HG03045 (cell line): ENCODE data around the gene LRRC36.

Experiments used
- ATAC-seq: cut with Tn5 transposase; IDR thresholded peaks from one replicate; pipeline ENCODE4 v1.9.1; 2021; ENCODE audit warnings: mild to moderate bottlenecking, moderate library complexity; ENCODE audit not compliant: unreplicated experiment

LRRC36 gene

DNA sequence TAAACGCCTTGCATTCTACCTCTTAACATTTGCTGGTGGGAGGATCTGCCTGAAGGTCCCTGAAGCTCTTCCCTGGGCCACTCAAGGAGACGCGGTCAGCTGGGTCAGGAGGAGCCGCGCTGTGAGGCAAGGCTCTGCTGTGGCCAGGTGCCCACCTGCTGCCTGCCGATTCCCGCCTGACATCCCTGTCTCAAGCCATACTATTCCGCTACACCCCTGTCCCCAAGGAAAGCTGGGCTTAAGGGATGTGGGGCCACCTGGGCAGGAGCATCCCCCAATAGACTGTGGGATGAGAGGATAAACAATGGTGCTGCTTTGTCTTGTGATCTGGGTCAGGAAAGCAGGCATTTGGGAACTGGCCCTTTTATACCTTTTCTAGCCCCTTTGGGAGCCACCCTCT is 61.6 kb downstream of the LRRC36 start:
- ATAC-seq = no peak

DNA sequence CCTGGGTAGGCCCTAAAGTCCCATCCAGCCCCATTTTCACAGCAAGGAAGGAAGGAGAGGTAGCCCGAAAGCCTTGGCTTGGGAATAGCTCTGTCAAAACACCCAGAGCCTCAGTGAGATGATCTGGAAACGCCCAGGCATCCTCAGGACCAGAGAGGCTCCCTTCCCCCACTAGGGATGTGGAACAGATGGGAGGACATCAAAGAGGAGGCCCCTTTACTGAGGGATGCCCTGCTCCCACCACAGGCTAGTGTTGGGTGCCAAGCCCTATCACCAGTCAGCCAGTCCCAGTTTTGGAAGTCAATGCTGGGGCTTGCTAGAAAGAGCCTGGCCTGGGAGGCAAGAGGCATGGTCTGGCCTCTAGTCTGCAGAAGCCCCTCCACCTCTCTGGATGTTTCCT is 62.0 kb downstream of the LRRC36 start:
- no peak for ATAC-seq

DNA sequence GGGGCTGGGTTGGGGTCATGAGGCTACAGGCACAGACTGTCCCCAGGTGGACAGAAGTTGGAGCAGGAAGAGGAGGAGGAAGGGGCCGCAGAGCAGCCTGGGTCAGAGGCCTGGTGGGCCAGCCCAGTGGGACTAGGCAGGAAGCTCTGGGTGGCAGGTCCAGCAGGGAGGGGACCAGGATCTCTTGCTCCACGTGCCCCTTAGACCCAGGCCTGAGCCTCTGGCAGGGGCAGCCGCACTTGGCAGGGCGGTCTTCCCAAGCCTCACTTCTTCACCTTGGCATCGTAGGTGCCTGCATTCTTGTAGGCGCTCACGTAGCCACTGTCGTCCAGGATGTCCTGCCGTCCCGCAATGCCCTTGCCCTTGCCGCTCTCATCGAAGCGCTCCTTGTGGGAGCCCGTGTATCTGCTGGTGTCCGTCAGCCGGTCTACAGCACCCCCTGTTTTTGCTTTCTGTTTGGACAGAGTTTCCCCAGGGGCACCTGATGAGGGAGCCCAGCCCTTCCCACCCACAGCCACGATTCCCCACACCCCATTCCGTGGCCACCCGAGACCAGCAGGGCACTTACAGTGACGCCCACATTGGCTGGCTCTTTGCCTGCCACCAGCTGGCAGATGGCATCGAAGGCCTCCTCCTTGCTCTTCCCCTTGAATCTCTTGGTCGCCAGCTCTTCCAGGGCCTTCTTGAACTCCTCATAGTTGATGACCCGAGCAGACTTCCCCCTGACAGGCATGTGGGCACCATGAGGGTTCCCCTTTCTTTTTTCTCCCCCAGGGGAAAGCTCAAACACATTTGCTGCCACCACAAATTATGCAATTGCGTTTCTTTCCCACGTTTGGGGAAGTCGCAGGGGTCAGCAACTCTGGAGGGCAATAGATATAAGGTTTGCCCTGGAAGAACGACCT is 63.5 kb downstream of the LRRC36 start:
- no peak for ATAC-seq

DNA sequence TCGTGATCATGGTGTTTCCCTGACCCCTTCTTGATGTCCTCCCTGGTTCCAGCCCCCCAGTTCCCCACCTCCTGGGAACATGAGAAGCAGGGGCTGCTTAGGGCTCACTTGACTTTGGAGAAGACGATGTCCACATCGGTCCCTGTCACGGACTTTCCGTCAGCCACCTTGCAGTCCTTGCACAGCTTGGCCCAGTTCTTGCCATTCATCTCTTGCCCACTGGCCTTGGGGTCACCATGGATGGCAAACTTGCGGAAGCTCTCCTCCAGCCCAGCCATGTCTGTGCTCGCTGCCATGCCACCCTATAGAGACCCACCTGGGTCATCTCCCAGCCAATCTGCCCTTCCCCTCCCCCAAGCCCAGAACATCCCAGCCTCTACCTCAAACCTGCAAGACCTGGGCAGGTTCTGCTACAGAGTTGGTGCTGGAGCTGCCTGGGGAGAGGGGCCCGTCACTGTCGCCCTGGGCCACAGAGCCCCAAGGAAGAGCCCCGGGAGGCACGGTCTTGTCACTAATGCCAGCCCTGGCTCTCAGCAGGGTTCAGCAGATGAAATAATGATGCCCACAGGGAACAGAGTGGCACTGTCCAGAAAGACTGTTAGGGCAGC is 64.3 kb downstream of the LRRC36 start:
- ATAC-seq = no peak

DNA sequence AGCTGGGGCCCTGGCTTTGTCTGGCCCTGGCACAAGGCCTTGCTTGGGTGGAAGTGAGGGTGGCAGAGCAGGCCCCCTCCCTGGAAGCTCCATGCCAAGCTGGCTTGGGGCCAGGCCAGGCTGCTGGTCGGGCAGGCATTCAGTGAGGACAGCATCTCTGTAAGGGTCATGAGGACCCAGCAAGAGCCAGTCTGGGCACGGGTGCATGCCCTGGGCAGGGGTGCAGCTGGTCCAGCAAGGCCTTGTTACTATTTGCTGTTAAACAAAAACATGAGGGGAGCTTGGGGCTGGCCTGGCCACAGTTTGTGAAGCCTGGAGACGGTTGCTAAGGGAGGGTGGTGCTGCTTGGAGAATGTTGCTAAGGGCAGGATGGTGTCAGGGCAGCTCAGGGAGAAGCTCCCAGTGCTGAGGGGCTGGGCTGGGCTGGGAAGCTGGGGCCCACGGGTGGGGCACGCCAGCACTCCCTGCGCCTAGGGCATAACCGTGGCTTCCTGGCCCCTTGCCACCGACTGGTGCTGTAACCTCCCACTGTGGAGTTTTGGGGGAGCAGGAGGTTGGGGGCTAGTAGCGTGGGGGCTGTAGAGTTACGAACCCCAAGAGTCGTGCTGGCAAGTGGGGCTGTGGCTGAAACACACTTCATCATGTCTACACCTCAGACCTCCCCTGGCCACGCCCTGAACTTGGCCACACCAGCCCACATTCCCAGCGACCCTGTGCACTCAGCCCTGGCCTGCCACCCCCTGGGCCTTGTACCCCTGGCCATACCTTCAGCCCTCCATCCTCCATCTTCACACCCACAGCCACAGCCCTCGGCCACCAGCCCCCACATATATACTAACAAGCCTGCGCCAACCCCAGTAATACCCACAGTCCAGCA is 65.0 kb downstream of the LRRC36 start:
- no peak for ATAC-seq

DNA sequence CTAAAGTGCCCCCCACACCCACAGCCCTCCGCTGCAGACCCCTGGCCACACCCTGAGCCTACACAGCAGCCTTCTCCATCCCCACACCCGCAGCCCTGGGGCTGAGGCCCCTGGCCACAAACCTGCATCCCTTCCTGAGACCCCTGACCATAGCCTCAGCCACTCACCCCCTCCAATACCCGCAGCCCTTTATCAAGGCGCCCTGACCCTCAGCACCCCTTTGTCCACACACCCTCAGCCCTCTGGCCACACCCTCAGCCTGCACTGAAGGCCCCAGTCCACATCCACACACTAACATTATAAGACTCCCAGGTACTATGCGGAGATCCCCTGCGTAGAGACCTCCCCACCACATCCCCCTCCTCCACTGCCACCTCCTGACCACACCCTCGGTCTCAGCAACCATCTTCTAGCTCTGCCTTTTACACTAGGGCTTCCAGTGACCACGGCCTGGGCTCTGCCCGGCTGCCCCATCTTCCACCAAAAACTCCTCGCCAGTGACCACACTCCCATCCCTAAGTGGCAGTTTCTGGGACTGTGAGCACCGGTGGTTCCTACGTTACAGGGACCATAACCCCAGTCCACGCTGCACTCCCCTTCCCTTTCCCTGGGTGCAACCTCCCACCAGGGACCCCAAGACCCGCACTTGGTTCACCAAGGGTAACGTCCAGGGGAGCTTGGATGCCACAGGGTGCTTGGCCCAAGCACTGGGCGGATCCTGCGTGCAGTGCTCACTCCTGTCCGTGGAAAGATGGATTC is 65.9 kb downstream of the LRRC36 start:
- no peak for ATAC-seq

DNA sequence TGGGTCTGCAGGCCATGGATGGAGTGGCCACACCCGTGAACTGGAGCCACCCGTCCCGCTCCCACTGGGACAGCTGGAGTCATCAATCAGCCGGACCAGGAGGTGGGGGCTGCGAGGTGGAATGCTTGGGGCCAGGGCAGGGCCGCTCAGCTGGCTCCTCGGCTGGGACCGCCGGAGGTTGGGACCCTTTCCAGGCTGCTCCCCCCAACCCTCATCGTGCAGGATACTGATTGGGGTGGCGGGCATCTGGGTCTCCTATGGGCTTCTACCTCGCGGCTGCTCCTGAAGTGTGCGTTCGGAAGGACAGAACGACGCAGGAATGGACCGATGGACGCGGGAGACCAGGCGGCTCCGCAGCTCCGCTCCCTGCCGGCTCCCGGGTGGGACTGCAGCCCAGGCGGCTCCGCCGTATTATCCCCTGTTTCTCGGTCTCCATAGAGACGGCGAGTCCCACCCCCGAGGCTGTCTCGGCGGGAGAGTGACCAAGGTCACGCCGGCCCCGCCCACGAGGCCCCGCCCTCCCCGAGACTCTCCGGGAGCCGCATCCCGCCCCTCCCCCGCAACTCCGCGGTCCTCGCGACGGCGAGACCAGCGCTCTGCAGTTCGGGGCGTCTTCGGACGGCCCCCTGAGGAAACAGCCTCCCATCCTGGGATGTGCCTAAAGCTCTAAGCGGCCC is 66.6 kb downstream of the LRRC36 start, which contains the start of gene TPPP3:
TSS of gene TPPP3 (minus strand) at position 388 of the 677 bp plus-strand sequence. CDS start 2,387 bp downstream, outside the sequence.
- no peak for ATAC-seq

DNA sequence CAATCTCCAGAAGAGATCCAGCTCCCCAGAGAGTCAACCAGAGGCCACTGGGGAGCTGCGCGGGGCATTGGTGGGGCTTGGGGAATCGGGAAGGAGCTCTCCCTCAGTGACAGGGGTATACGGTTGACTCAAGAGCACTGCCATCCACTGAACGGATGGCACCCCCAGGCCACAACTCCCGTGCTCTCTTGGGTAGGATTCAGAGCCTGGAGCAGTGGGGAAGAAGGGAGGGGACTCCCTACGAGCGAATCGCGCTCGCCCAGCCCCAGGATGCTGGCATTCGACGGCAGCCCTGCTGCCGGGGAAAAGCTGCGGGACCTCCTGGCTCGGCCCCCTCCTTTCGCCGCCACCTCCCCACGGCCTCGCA is 67.2 kb downstream of the LRRC36 start:
- ATAC-seq = no peak

DNA sequence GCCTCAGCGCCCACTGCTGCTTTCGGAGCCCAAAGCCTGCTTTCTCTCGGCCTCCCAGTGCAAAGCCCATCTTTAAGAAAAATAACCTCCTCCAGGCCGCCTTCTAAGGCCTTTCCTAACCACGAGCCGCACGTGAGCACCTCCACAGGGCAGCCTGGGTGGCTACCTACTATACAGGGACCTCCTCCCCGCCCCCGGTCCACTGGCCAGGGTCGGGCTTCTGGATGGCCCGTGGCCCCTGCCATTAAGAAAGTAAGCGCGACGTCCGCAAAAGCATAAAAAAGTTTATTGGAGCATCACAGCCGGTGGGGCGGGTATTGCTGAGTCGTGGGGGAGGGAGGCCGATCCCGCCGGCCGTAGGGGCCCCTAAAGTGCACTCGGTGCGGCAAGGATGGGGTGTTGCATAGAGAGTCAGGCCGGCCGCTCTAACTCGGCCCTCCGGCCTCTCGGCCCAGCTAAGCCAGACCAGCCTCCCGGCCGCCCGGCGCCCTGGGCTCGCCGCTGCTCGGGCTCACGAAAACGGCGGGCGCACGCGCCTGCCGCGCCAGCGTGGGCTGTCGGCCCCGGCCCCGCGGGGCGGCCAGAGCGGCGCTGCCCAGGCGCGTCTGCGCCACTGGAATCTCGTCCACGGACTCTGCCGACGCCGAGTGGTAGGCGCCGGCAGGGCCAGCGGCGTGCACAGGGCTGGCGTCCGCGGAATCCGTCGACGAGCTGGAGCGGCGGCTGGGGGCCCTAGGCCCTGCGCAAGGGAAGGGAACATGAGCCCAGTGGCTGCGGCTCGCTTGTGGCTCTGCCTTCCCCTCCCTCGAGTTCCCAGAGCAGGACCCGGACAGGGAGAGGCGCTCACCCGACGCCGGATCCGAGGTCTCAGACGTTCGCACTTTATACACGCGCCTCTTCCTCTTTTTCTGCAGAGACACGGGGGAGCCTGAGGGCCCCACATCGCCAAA is 67.8 kb downstream of the LRRC36 start:
- no peak for ATAC-seq

DNA sequence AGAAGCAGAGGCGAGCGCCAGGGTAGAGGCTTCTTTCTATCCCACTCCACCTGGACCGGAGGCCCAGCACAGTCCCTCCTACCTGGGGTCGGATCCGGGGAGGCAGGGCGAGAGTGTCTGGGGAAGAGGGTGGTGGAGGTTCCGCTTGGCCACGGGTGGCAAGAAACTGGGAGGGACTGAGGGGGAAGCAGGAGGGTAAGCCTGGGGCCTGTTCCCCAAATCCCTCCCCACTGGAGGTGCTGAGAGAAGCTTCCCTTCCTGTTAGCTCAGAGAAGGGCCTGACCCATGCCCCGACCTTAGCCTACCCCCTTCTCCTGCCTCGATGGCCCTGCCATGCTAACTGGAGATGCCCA is 68.5 kb downstream of the LRRC36 start:
- no peak for ATAC-seq

DNA sequence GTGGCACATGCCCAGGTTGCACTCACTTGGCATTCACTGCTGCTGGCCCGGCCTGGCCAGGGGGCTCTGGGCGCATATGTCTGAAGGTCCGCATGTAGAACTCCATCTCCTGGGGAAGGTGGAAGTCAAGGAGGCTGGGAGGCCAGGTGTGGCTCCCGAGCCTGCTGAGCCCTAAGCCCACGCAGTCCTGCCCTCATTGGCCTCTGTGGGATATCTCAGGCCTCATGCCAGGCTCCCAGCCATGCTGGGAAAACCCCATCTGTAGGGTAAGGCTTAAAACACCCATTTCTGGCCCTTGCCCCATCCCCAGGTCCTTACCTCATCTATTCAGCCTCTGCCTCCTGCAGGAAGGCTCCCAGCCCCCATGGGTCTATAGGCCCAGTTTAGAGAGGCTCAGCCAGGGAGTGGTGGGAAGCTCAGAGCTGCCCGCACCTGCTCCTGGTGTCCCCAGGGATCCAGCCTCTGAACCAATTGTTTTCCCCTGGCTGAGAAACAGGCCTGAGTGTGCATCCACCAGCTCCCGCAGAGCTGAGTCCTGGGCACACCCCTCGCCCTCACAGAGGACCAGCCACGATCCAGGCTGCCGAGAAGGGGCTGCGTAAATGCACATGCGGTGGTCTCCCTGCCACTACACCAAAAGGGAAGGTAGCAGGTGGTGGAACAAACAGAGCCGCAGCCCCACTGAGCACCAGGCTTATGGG is 69.0 kb downstream of the LRRC36 start:
- ATAC-seq = no peak

DNA sequence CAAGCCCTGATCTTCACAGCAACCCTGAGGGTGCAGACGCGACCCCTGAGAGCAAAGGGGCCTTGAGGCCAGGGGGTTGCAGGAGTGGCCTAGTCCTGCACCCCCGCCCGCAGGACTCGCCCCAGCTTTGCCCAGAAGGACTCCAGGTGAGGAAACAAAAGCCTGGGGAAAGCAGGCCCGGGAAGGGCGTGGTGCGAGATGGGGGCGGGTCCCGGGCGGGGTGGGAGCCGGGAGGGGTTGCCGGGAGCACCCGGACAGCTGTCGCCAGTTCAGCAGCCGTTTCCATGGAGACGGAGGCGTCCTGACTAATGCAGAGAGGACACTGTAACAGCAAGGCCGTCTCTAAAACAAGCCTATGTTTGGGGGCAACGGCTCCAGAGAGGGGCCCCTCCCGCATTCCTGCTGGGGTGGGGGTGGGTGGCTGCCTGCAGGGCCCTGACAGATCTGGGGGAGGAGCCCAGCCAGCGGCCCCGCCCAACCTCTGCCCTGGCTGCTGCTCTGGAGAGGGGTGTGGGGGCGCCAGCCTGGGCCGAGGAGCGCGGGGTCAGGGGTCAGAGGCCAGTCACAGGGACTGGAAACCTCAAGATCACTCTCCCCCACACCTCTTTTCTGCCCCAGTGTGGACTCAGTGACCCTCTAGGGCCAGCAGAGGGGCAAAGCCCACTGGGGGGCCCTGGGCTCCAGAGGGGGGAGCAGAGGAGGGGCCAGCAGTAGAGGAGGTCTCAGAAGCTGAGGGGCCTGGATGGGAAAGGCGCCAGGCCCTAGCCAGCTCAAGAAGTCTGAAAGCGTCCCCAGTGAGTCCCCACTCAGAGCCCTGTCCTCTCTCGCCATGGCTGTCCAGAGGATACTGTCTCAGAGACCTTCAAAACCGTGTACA is 69.8 kb downstream of the LRRC36 start:
- ATAC-seq = no peak

DNA sequence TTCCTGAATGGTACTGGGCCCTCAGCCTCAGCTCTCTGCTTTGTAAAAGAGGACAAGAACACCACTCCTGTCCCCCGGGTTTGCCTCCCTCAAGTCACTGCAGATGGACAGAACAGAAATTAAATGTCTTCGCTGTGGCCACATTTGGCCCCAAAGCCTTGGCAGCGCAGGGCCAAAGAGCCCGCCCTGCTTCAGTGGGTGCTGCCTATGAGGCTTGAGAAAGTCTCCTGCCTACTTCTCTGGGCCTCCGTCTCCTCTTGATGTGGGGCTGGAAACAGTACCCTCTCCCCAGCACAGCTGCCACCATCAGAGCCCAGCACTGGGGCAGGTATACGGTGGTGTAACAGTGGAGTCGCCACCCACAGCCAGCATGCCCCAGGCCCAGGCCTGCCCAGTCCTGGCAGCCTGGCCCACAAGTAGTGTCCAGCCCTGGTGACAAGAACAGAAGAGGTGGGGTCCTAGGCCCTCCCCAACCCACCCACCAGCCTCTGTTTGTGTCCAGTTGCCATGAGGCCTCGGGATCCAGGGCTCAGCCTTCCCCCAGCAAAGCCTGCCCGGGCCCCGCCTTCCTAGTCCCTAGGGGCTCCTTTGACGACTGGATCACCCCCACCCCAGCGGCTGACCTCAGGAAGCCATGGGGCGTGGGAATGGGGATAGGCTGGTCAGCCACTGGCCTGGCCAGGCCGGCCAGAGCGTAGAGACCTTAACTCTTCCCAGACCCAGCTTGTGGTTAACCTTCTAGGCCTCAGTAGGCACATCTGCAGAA is 70.6 kb downstream of the LRRC36 start:
- ATAC-seq = no peak

DNA sequence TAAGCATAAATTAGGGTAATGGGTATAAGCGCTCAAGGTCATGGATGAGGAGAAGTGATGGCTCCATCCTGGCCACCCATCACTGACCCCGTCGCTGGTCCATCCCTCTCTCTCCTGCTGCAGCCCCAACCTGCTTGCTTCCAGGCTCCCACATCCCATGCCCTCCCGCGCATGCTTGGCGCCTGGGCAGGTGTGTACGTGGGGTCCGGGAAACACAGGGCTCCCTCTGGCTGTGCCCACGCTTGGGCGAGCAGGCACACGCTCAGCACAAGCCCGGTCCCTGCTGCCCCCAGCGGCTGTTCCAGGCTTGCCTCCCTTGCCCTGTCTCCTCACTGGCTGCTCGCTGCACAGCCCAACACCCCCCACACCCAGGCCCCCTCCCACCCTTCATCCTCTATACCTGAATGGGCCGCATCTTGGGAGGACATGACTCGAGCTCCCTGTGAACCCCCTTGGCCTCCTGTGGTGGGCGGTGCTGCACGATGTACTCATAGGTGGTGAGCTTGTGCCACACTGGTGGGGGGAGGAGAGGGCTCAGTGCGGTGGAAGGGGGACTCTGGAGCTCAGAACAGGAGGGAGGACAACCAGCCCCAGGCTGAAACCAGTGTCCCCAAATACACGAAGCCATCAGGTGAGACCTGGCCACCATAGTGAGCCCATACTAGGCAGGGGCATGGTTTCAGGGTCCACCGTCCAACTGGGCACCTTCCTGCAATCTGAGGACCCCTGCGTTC is 71.4 kb downstream of the LRRC36 start:
- no peak for ATAC-seq

DNA sequence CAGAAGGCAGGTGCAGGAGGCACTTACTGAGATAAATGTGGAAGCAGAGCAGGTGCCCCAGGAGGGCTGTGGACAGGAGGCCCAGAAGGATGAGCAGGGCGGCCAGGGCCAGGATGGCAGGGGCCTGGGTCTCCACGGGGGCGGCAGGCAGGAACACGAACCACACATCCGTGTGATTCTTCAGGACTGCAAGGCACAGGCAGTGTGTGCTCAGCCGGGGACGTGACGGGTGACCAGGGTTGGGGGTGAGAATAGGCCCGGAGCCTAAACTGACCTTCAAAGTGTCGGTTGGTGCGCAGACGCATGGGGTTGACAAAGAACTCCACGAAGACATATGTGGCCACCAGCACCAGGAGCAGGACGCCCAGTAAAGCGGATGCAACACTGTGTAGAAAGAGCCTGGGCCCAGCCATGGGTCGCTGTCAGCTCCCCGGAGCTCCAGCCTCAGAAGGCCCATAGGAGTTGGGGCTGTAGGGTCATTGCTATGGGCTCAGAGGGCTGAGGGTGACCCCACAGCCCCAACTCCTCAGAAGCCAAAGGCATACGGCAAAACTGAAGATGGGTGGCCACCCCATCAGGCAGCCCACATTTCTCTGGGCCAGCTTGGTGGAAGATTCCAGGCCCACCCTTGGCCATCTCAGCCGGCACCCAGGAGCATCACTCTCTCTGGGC is 72.1 kb downstream of the LRRC36 start:
- no peak for ATAC-seq
